SIG-M5 treated with dmso at 0.1 percent for 504 hours (cell line): Measurements from ENCODE around the gene LRGUK.

ENCODE experiments used
- DNase-seq: peaks from one replicate; lab custom pipeline; 2025; ENCODE audit not compliant: unreplicated experiment; lab: John Stamatoyannopoulos, UW

The LRGUK gene

GRCh38 chr7:134182078-134182477 lies 54.9 kb downstream of the LRGUK start:
- no peak for DNase-seq

DNA sequence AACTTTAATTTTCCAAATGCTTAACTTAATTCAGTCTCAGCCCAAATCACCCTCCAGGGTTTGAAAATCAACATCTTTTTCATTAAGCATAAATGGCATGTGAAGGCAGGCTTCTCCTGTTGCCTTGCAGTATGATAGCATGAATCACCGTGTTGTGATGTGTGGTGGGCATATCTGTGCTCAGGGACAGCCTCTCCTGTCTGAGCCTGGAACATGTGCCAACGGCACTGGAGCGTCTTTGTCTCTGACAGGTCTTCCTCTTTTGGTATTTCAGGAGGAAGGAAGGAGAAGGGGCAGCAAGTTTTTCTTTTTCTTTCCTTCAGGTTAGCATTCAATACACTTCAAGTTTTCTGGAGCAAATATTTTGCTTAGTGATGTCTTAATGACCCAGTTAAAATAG lies 57.6 kb downstream of the LRGUK start:
- no peak for DNase-seq

GRCh38 chr7:134186027-134186426 lies 58.9 kb downstream of the LRGUK start:
- DNase-seq: no peak

DNA sequence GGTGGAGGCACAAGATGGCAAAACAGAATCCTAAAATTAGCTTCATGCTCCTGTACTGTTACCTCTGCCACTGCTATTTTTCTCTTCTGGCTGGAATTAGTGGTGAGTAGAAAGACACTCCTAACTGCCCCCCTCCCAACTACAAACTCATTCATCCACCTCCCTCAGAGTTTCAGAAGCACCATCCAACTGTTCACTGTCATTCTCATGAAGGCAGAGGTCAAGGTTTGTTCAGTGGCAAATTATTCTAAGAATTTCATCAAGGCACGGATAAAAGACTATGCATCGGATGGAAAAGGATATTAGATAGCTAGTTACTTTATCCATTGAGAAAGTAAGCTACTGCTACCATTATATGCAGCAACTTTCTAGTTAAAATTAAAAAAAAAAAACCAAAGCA lies 59.7 kb downstream of the LRGUK start:
- DNase-seq: no peak

GRCh38 chr7:134187893-134188292 lies 60.8 kb downstream of the LRGUK start:
- no peak for DNase-seq

GRCh38 chr7:134188311-134188710 lies 61.2 kb downstream of the LRGUK start:
- DNase-seq: no peak

- no peak for DNase-seq
Observed at GRCh38 chr7:134189559-134189958, 62.4 kb downstream of the LRGUK start.

GRCh38 chr7:134191876-134192275 lies 64.7 kb downstream of the LRGUK start:
- no peak for DNase-seq

GRCh38 chr7:134193240-134193639 lies 66.1 kb downstream of the LRGUK start:
- no peak for DNase-seq

GRCh38 chr7:134195252-134195651 lies 68.1 kb downstream of the LRGUK start:
- DNase-seq: no peak

DNA sequence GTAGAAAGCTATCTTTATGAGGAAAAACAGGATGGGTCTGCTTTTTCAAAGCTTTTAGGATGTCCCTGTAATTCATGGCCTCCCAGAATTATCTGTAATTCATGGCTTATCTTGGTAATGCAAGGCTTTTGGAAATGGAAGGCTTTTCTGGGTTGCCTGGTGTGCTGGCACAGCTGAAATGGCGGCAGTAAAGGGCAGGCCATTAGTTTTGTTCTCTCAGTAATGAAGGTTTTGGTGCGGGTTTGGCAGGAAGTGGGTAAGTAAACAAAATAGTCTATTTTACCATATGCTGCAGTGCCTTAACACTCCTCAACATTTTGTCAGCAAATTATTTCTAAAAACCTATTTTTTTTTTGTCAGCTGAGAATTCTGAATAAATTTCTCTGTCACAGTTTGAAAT lies 69.3 kb downstream of the LRGUK start:
- no peak for DNase-seq

DNA sequence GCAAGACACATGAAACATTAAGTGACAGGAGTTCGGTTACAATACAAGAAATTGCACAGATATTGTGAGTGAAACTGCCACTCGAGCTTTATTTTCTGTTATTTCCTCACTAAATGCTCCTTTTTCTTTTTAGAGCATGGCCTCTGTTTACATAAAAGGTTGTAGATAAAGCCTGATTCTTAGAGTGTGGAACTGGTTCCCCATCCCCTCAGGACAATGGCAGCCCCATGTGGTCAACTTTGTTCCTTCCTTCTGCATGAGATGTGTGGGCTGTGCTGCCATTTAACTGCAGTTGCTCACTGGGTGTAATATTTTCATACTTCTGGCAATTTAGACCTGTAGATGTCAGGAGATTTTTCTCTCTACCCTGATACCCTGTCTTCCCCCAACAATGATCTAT lies 70.2 kb downstream of the LRGUK start:
- DNase-seq: no peak

DNA sequence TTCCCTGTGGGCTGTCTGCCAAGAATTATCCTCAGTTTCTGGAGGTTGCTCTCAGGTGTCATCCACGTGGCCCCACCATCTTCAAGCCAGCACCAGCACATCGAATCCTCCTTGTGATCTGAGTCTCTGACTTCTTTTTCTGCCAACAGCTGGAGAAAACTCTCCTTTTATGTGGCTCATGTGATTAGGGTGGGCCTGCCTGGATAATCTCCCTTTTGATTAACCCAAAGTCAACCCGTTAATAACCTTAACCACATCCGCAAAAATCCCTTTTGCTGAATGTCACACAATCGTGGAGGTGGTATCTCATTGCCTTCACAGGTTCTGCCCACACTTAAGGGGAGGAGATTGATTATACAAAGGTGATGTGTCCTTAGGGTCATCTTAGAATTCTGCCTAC lies 73.8 kb downstream of the LRGUK start:
- no peak for DNase-seq

GRCh38 chr7:134201569-134202261 lies 74.6 kb downstream of the LRGUK start:
- DNase-seq: no peak

DNA sequence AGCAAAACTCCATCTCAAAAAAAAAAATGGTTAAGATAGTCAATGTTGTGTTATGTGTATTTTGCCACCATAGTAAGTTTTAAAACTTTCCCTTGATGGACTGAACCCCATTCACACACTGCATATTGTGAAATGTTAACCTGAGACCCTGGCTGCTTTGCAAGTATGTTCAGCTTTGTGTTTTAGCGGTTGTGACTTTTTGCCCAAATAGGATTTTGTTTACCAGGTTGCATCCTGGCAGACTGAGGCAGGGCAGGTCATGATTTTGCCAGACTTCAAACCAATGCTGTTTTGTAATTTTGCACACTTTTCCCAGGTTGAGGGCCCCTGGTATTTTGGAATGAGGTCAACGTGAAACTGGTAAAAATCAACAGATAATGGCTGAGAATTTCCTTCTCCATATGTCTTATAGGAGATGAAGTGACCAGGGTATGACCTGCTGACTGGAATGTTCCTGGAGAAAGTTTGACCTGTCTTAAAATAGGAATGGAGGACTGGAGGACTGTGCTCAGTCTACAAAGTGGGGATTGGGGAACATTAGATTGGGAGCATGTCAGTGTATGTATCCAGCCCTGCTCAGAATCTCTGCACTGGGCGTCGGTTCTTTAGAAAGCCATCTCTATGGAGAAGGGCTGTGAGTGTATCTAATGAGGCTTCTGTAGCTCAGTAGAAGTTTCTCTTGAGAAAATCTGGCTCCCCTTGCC lies 76.2 kb downstream of the LRGUK start:
- no peak for DNase-seq

GRCh38 chr7:134209322-134210015 lies 82.3 kb downstream of the LRGUK start:
- DNase-seq: no peak

DNA sequence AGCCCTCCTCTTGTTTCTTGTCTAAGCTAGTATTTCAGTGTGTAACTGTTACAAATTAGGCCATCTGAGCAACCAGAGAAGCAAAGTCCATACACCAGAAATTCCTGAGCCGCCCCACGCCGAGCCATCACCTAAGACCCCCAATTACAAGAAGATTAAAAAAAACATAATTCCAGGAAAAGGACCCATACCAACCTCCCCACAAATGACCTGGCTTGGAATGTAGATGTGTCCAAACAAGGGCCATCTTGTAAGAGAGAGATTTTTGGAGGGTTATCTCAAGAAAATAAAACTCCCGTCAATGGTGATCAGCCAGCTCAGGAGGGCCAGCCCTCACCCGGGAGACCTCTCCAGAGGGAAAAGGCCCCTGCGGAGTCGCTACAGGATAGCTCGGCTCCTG lies 83.1 kb downstream of the LRGUK start:
- no peak for DNase-seq

DNA sequence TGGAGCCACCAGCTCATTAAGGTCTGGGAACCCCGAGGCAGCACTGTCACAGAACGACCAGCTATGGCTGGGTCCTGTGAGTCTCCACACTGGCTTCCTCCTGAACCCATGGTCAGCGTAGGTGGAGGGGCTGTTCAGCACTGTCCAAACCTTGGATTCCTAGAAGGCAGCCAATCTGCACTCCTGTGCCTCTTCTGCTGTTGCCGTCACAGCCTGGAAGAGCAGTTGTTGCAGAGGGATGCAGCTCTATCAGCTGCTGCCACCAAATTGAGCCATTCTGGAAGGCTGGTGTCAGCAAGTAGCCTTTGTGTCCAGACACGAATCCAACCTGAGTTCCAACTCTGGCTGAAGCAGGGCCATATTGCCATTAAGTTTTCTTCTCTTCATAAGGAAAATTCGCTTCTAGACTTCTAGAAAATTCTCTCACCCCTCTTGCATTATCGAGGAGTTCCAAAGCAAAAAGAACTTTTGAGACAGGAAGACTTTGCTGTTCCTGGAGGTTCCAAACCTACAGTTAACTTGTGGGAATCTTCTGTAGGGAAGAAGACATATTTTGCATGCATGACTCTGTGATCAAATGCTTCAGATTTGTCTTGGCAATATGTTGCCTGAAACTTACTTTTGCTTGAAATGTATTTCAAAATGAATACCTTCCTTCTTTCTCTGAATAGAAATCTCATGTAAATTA lies 84.0 kb downstream of the LRGUK start:
- no peak for DNase-seq

DNA sequence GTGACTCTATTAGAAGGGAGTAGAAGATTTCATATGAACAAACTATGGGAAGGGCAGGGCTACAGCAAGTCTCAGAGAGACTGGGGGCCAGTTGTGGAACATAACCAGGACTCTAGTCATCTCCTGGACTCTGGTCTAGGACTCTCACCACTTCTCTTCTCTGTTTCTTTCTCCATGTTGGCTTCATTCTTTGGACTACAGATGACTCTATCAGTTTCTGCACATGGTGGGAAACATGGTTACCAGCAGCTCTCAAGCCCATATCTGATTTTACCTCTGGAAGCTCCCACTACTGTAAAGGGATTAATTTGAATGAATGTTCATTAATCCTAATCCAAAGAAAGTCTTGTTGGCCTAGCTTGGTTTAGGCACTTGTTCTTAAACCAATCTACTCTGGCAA lies 84.7 kb downstream of the LRGUK start:
- no peak for DNase-seq

DNA sequence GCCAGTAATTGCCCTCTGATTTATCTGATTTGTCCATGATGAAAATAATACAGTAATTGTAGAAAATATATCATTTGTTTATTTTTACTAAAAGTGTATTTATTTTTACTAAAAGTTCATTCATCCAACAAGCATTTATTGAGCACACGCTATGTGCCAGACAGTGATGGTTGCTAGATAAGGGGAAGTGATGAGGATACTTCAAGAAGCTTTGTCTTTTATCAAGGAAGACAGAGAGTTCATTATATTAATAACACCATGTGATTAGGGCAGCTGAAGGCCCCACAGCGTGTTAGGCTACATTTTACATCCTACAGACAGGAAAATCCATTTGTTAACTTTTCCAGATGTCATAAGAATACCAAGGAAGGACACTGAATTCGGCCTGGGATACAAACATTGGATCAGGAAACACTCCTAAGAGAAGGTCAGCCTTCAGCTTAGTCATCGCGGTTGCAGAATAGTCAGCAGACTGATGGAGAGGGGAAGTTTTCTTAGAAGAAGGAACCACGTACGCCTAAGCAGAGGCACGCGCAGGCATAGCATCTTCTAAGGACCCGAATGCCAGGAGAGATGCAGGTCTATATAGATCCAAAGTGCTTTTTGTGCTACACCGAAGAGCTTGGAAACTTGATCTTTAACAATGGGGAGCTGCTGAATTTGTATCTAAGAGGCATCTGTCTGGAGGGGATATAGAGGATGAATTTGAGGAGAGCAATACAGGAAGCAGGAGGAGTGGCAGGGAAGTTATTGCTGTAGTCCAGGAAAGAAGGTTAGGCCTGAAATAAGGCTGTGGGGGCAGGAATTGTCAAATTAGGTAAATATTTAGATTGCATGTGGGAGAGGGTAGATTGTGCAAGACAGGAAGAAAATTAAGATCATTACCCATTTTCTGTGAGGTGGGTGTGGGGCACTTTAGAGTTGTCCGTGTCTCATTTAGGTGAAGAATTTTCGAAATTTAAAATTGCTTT lies 85.7 kb downstream of the LRGUK start:
- peak; percentile 50 for DNase-seq

DNA sequence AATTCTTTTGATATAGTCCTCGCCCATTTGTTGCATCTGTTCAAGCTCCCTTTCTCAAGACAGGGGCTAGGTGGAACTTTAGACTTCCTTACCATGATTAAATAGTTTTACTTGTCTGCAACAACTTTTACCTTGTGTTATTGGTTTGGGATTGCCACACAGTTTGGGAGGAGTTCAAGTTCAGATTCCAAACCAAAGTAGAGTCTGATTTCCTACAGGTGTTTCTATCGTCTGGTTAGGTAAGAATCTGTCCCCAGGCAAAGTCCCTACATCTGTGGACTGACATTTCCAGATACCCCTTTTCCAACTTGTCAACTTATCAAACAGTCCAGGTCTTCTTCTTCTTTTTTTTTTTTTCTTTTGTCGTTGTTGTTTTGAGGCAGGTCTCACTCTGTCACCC lies 93.1 kb downstream of the LRGUK start:
- DNase-seq: no peak
